GM13976 (cell line): ENCODE measurements around the gene CD276.

Experiments used
- DNase-seq: peaks from one replicate; pipeline ENCODE4 v3.0.0; 2012; ENCODE audit warnings: low spot score
- CTCF ChIP-seq: IDR thresholded peaks from 2 replicates; pipeline ENCODE4 v1.5.1; 2012; ENCODE audit warnings: borderline replicate concordance, mild to moderate bottlenecking; ENCODE audit not compliant: insufficient read depth; ENCODE audit errors: extremely low read depth, missing control alignments, control extremely low read depth
- in situ Hi-C: fragments of 300-500 bp; cut with MboI; formaldehyde crosslinking; loops from one replicate; pipeline ENCODE4 v1.12.0; 2022; ENCODE audit warnings: low sequenced_read_pairs, mixed read lengths, inconsistent platforms; ENCODE audit not compliant: unreplicated experiment

Gene CD276

GRCh38 chr15:73748730-73749129, 64.5 kb downstream of the CD276 start:
- in situ Hi-C loops: no loop called here
- DNase-seq: no peak
- no peak for TF ChIP-seq CTCF

GRCh38 chr15:73749533-73749932, 65.3 kb downstream of the CD276 start:
- TF ChIP-seq CTCF: no peak
- no peak for DNase-seq
- in situ Hi-C loops: no loop called here

DNA sequence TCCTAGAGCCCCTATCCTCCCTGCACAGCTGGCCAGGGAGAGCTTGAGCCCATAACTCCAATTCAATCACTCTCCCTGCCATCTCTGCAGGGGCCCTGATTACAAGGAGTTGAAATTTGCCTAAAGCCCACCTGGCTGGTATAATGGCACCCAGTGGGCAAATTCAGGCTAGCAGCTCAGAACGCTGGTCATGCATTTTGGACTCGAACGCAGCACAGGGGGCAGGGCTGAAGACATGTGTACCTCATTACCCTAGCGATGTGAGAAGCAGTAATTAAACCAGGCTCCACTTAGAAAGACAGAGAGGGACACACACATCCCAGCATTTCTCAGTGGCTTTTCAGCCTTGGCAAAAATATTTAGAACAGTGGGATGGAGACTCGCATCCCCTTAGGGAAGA, 65.8 kb downstream of the CD276 start:
- DNase-seq: no peak
- in situ Hi-C loops: no loop called here
- TF ChIP-seq CTCF: no peak

DNA sequence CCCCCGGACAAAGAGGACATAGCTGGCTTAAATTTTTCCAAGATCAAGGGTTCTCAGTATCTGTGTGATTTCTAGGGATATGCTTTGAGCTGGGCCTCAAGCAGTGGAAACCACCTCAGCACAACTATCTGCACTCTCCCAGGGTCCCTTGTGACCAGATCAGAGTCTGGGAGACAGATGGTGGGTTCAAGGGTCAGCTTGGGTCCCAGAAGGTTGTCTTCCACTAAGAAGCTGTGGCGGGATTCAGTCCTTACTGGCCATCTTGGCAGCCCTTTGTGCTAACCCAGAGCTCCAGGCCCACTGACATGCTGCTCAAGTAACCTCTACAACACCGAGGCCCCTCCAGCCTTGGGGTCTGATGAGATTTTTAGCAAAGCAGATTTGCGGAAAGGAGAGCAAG, 66.3 kb downstream of the CD276 start:
- in situ Hi-C loops: no loop called here
- TF ChIP-seq CTCF: no peak
- no peak for DNase-seq

GRCh38 chr15:73750951-73751350, 66.8 kb downstream of the CD276 start:
- no peak for TF ChIP-seq CTCF
- no peak for DNase-seq
- in situ Hi-C loops: no loop called here

- in situ Hi-C loops: no loop called here
- DNase-seq: no peak
- no peak for TF ChIP-seq CTCF
These were observed 67.3 kb downstream of the CD276 start for GRCh38 chr15:73751511-73751898.
